H9 (cell line): ENCODE results near the gene C12orf56. TPM values are rescaled to one million over a fixed set of nuclear protein-coding genes. Genes with fewer than 3 reads are reported as not detected.

Experiments
- DNase-seq: peaks from one replicate; pipeline ENCODE4 v3.0.0-alpha.2; 2017
- H2AFZ ChIP-seq: one replicate; pipeline ENCODE4 v1.6.1; 2013; ENCODE audit warnings: mild to moderate bottlenecking, low read length, control low read depth, moderate library complexity
- H2AK5ac ChIP-seq: 2 replicates; pipeline ENCODE4 v1.6.1; 2013; ENCODE audit warnings: low read length, control low read depth, mixed read lengths; ENCODE audit not compliant: insufficient read length
- H2BK120ac ChIP-seq: one replicate; pipeline ENCODE4 v1.6.1; 2013; ENCODE audit warnings: low read depth, mild to moderate bottlenecking, low read length, control low read depth, inconsistent platforms; ENCODE audit not compliant: poor library complexity, severe bottlenecking
- H2BK12ac ChIP-seq: 2 replicates; pipeline ENCODE4 v1.6.1; 2013; ENCODE audit warnings: low read length, control low read depth, mixed read lengths, low read depth; ENCODE audit not compliant: insufficient read length
- H2BK15ac ChIP-seq: 2 replicates; pipeline ENCODE4 v1.6.1; 2013; ENCODE audit warnings: low read depth, low read length, control low read depth
- H2BK20ac ChIP-seq: one replicate; pipeline ENCODE4 v1.6.1; 2013; ENCODE audit warnings: low read depth, mild to moderate bottlenecking, low read length, control low read depth, inconsistent platforms; ENCODE audit not compliant: poor library complexity, severe bottlenecking
- H2BK5ac ChIP-seq: 2 replicates; pipeline ENCODE4 v1.6.1; 2013; ENCODE audit warnings: low read length, control low read depth, mixed read lengths; ENCODE audit not compliant: insufficient read length
- H3K14ac ChIP-seq: 2 replicates; pipeline ENCODE4 v1.6.1; 2013; ENCODE audit warnings: low read length, control low read depth; ENCODE audit not compliant: insufficient read depth
- H3K18ac ChIP-seq: 2 replicates; pipeline ENCODE4 v1.6.1; 2013; ENCODE audit warnings: low read depth, mild to moderate bottlenecking, mixed read lengths, low read length, control low read depth; ENCODE audit not compliant: insufficient read length
- H3K23ac ChIP-seq: 2 replicates; pipeline ENCODE4 v1.6.1; 2013; ENCODE audit warnings: low read length, control low read depth, mixed read lengths, low read depth; ENCODE audit not compliant: insufficient read length
- H3K23me2 ChIP-seq: 2 replicates; pipeline ENCODE4 v1.6.1; 2013; ENCODE audit warnings: low read depth, mild to moderate bottlenecking, mixed read lengths, low read length, control low read depth; ENCODE audit not compliant: insufficient read length, poor library complexity, severe bottlenecking
- H3K27ac ChIP-seq: 2 replicates; pipeline ENCODE4 v1.5.1; 2013; ENCODE audit warnings: low read length, control low read depth, mixed read lengths, low read depth; ENCODE audit not compliant: insufficient read length
- H3K27me3 ChIP-seq: 2 replicates; pipeline ENCODE4 v1.6.1; 2013; ENCODE audit warnings: low read length, control low read depth, inconsistent platforms; ENCODE audit not compliant: insufficient read depth
- H3K4ac ChIP-seq: 2 replicates; pipeline ENCODE4 v1.6.1; 2013; ENCODE audit warnings: low read depth, mild to moderate bottlenecking, control low read depth, inconsistent platforms, low read length, moderate library complexity
- H3K4me1 ChIP-seq: 2 replicates; pipeline ENCODE4 v1.6.1; 2013; ENCODE audit warnings: low read length, control low read depth, inconsistent platforms; ENCODE audit not compliant: insufficient read depth
- H3K4me2 ChIP-seq: 2 replicates; pipeline ENCODE4 v1.6.1; 2013; ENCODE audit warnings: low read length, control low read depth, mixed read lengths; ENCODE audit not compliant: insufficient read length, insufficient read depth
- H3K56ac ChIP-seq: 2 replicates; pipeline ENCODE4 v1.6.1; 2013; ENCODE audit warnings: low read depth, mild to moderate bottlenecking, mixed read lengths, low read length, control low read depth; ENCODE audit not compliant: insufficient read length
- H3K79me1 ChIP-seq: 2 replicates; pipeline ENCODE4 v1.6.1; 2013; ENCODE audit warnings: low read depth, mild to moderate bottlenecking, moderate library complexity, low read length, control low read depth, inconsistent platforms; ENCODE audit not compliant: insufficient read depth, poor library complexity, severe bottlenecking
- H3K79me2 ChIP-seq: 2 replicates; pipeline ENCODE4 v1.6.1; 2013; ENCODE audit warnings: low read length, control low read depth, inconsistent platforms; ENCODE audit not compliant: insufficient read depth
- H3K9ac ChIP-seq: 2 replicates; pipeline ENCODE4 v1.6.1; 2013; ENCODE audit warnings: low read length, control low read depth, mixed read lengths; ENCODE audit not compliant: insufficient read length; ENCODE audit errors: extremely low read depth
- H3K9me3 ChIP-seq: one replicate; pipeline ENCODE4 v1.6.1; 2013; ENCODE audit warnings: low read depth, low read length, inconsistent platforms; ENCODE audit not compliant: control insufficient read depth
- H3T11ph ChIP-seq: one replicate; pipeline ENCODE4 v1.6.1; 2013; ENCODE audit warnings: mild to moderate bottlenecking, low read length, control low read depth, inconsistent platforms
- H4K20me1 ChIP-seq: one replicate; pipeline ENCODE4 v1.6.1; 2013; ENCODE audit not compliant: control insufficient read depth, insufficient read length, insufficient read depth
- H4K5ac ChIP-seq: 2 replicates; pipeline ENCODE4 v1.6.1; 2013; ENCODE audit warnings: low read depth, mild to moderate bottlenecking, mixed read lengths, low read length, control low read depth; ENCODE audit not compliant: insufficient read length
- H4K8ac ChIP-seq: replicated peaks from 2 replicates; pipeline ENCODE4 v1.6.1; 2013; ENCODE audit warnings: low read length, control low read depth, mixed read lengths, low read depth; ENCODE audit not compliant: insufficient read length
- H4K91ac ChIP-seq: 2 replicates; pipeline ENCODE4 v1.6.1; 2013; ENCODE audit warnings: low read depth, mild to moderate bottlenecking, moderate library complexity, mixed read lengths, low read length, control low read depth; ENCODE audit not compliant: insufficient read length
- H3K27ac Mint-ChIP-seq, 3 experiments: 2 replicates in 2 of 3; 3 replicates in 1 of 3; pipeline ENCODE4 v1.8.0; 2020 to 2021; ENCODE audit warnings: mixed read lengths in 3 of 3, mild to moderate bottlenecking in 1 of 3, moderate library complexity in 1 of 3
- H3K27me3 Mint-ChIP-seq: 2 replicates; pipeline ENCODE4 v1.8.0; 2021; ENCODE audit warnings: low read depth, mild to moderate bottlenecking, moderate library complexity, mixed read lengths
- H3K36me3 Mint-ChIP-seq, 3 experiments: 2 replicates in 2 of 3; 3 replicates in 1 of 3; pipeline ENCODE4 v1.8.0; 2020 to 2021; ENCODE audit warnings: low read depth in 3 of 3, mixed read lengths in 3 of 3; ENCODE audit not compliant: insufficient read depth in 1 of 3
- H3K4me1 Mint-ChIP-seq, 2 experiments: 2 replicates each; pipeline ENCODE4 v1.8.0; 2020; ENCODE audit warnings: mixed read lengths in 2 of 2
- H3K4me3 Mint-ChIP-seq, 2 experiments: 2 replicates in 1 of 2; 3 replicates in 1 of 2; pipeline ENCODE4 v1.8.0; 2020 to 2021; ENCODE audit warnings: mild to moderate bottlenecking in 2 of 2, mixed read lengths in 2 of 2, moderate library complexity in 1 of 2
- H3K9me3 Mint-ChIP-seq, 2 experiments: 2 replicates in 1 of 2; 3 replicates in 1 of 2; pipeline ENCODE4 v1.8.0; 2020; ENCODE audit warnings: mild to moderate bottlenecking in 2 of 2, mixed read lengths in 2 of 2, moderate library complexity in 1 of 2
- WGBS: extraction: QIAGEN DNeasy Blood & Tissue Kit; methylation state at CpG from one replicate; pipeline ENCODE4 v1.1.7; 2013; ENCODE audit warnings: missing lambda C conversion rate, low lambda C conversion rate, mixed read lengths; ENCODE audit not compliant: insufficient read length; ENCODE audit errors: extremely low coverage; 5-methylcytosine and 5-hydroxymethylcytosine counted together
- total RNA-seq: library from RNA; stranded (reverse); gene quantifications from 2 replicates; pipeline ENCODE4 v1.2.1, GENCODE V29; 2021
- TF ChIP-seq, protein P1 (sequence below): fragments of 200-600 bp; sonication (generic); conservative IDR thresholded peaks from 3 replicates; pipeline ENCODE4 v1.8.0; 2021; ENCODE audit warnings: antibody characterized with exemption, mild to moderate bottlenecking

C12orf56 gene
- total RNA-seq, 1 experiment from 2014 or later: 2.2 TPM

DNA sequence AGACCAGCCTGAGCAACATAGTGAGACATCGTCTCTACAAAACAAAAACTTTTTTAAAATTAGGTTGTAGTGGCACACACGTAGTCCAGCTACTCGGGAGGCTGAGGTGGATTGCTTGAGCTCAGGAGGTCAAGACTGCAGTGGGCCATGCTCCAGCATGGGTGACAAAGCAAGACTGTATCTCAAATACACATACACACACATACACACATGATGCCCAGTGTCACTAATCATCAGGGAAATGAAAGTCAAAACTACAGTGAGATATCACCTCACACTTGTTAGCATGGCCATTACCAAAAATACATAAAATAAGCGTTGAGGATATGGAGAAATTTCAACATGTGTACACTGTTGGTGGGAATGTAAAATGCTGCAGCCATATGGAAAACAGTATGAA lies 135.3 kb downstream of the C12orf56 start:
- Histone ChIP-seq H3K18ac (no peak overlapping the region), H2BK20ac (no peak overlapping the region), H3K79me1 (no peaks in the 10 kb centered on the region), H3K79me2 (no peaks in the 10 kb centered on the region), H2BK120ac (no peak overlapping the region), H3K9ac (no peak overlapping the region), H2AFZ (no peak overlapping the region), H3K4ac (no peak overlapping the region), H3K14ac (no peak overlapping the region), H2BK12ac (no peak overlapping the region), H3K27me3 (no peaks in the 10 kb centered on the region), H3T11ph (no peak overlapping the region), H3K4me1 (no peaks in the 10 kb centered on the region), H4K5ac (no peak overlapping the region), H3K56ac (no peak overlapping the region), H3K9me3 (no peaks in the 10 kb centered on the region), H2BK15ac (no peak overlapping the region), H3K27ac (no peak overlapping the region), H3K4me2 (no peak overlapping the region), H3K23me2 (no peaks in the 10 kb centered on the region), H4K20me1 (no peaks in the 10 kb centered on the region), H2AK5ac (no peak overlapping the region), H4K8ac (no peak overlapping the region), H2BK5ac (no peak overlapping the region), H3K23ac (no peak overlapping the region), H4K91ac (no peak overlapping the region)
- H3K4me1 Mint-ChIP-seq: 0 out of 4 replicates have a peak, but pooled peaks cover 0 to 4% of the 10 kb centered on the region in 2 experiments
- H3K36me3 Mint-ChIP-seq: no peaks in the 10 kb centered on the region
- WGBS: no CpG with 5 or more reads among the region's 4 CpGs
- no peak overlapping the region for H3K27ac Mint-ChIP-seq
- H3K4me3 Mint-ChIP-seq: no peak overlapping the region
- H3K9me3 Mint-ChIP-seq: no peaks in the 10 kb centered on the region; a peak in 1 of 5 replicates
- TF ChIP-seq, protein P1, sequence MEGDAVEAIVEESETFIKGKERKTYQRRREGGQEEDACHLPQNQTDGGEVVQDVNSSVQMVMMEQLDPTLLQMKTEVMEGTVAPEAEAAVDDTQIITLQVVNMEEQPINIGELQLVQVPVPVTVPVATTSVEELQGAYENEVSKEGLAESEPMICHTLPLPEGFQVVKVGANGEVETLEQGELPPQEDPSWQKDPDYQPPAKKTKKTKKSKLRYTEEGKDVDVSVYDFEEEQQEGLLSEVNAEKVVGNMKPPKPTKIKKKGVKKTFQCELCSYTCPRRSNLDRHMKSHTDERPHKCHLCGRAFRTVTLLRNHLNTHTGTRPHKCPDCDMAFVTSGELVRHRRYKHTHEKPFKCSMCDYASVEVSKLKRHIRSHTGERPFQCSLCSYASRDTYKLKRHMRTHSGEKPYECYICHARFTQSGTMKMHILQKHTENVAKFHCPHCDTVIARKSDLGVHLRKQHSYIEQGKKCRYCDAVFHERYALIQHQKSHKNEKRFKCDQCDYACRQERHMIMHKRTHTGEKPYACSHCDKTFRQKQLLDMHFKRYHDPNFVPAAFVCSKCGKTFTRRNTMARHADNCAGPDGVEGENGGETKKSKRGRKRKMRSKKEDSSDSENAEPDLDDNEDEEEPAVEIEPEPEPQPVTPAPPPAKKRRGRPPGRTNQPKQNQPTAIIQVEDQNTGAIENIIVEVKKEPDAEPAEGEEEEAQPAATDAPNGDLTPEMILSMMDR: no peak
- no peaks in the 10 kb centered on the region; the same call in 1 of the 2 replicates for H3K27me3 Mint-ChIP-seq
- DNase-seq: no peak
